OCI-LY7 (cell line): ENCODE data around the gene PMIS2. TPM values are rescaled to one million over a fixed set of nuclear protein-coding genes. Genes with fewer than 3 reads are reported as not detected.

ENCODE experiments used
- BruUV-seq: library from RNA; stranded (reverse); fragments of 400-500 nt; replicated peaks from 2 replicates; lab custom pipeline; 2021; lab: Mats Ljungman, UMichigan
- CTCF ChIA-PET: fragments of 300-600 bp; sonication (Branson Sonifier 250); formaldehyde crosslinking; loops from one replicate; lab custom pipeline; 2022; ENCODE audit warnings: antibody characterized with exemption; ENCODE audit not compliant: unreplicated experiment; lab: Charles Lee
- POLR2A ChIA-PET: fragments of 300-600 bp; sonication (Branson Sonifier 250); formaldehyde crosslinking; loops from one replicate; lab custom pipeline; 2022; ENCODE audit warnings: antibody characterized with exemption; lab: Charles Lee
- DNase-seq: peaks from one replicate; pipeline ENCODE4 v3.0.0-alpha.2; 2015; ENCODE audit warnings: low spot score
- H2AFZ ChIP-seq: fragments of 200-600 bp; sonication (generic), shearing (Covaris generic); 2 replicates; pipeline ENCODE4 v1.6.1; 2014; ENCODE audit warnings: mild to moderate bottlenecking, antibody characterized with exemption, low read length, moderate library complexity
- H3K27ac ChIP-seq: fragments of 200-600 bp; sonication (generic); 2 replicates; pipeline ENCODE4 v1.5.1; 2014; ENCODE audit warnings: mixed run types, low read depth, mild to moderate bottlenecking, moderate library complexity, low read length, inconsistent platforms; ENCODE audit not compliant: poor library complexity, severe bottlenecking
- H3K36me3 ChIP-seq: fragments of 200-600 bp; sonication (generic); 2 replicates; pipeline ENCODE4 v1.6.1; 2014; ENCODE audit warnings: mild to moderate bottlenecking, antibody characterized with exemption, low read length, moderate library complexity, mixed read lengths; ENCODE audit not compliant: insufficient read depth
- H3K4me1 ChIP-seq: fragments of 200-600 bp; sonication (generic); 2 replicates; pipeline ENCODE4 v1.5.1; 2014; ENCODE audit warnings: mild to moderate bottlenecking, low read length; ENCODE audit not compliant: insufficient read depth, poor library complexity, severe bottlenecking
- H3K4me2 ChIP-seq: fragments of 200-600 bp; sonication (generic); 2 replicates; pipeline ENCODE4 v1.6.1; 2014; ENCODE audit warnings: mild to moderate bottlenecking, low read length
- H3K4me3 ChIP-seq: fragments of 200-600 bp; sonication (generic); 2 replicates; pipeline ENCODE4 v1.5.1; 2014; ENCODE audit warnings: mild to moderate bottlenecking, low read depth, low read length; ENCODE audit not compliant: poor library complexity, severe bottlenecking
- H3K79me2 ChIP-seq: fragments of 200-600 bp; sonication (generic); 2 replicates; pipeline ENCODE4 v1.6.1; 2016; ENCODE audit warnings: low read depth, mild to moderate bottlenecking, low read length, moderate library complexity, mixed read lengths; ENCODE audit not compliant: insufficient read depth
- H3K9me2 ChIP-seq: fragments of 200-600 bp; sonication (generic); 2 replicates; pipeline ENCODE4 v1.6.1; 2016; ENCODE audit warnings: mild to moderate bottlenecking, low read length, mixed read lengths; ENCODE audit not compliant: insufficient read depth
- H3K9me3 ChIP-seq: fragments of 200-600 bp; sonication (generic); 2 replicates; pipeline ENCODE4 v1.6.1; 2014; ENCODE audit warnings: mild to moderate bottlenecking, mixed run types, low read length, mixed read lengths
- H4K20me1 ChIP-seq: fragments of 200-600 bp; sonication (generic); 2 replicates; pipeline ENCODE4 v1.6.1; 2014; ENCODE audit warnings: mild to moderate bottlenecking, antibody characterized with exemption, low read length, moderate library complexity, mixed read lengths; ENCODE audit not compliant: insufficient read depth
- EZH2phosphoT487 ChIP-seq: fragments of 200-600 bp; sonication (generic); IDR thresholded peaks from 2 replicates; pipeline ENCODE4 v1.6.1; 2018; ENCODE audit warnings: low read depth, borderline replicate concordance, mild to moderate bottlenecking, mixed run types, antibody characterized with exemption, low read length, moderate library complexity, mixed read lengths
- intact Hi-C: fragments of 100-400 bp; cut with micrococcal nuclease; formaldehyde crosslinking; loops from one replicate; pipeline ENCODE4 v1.10.0; 2022; ENCODE audit not compliant: unreplicated experiment
- total RNA-seq, 2 experiments: library from RNA; depleted of rRNA in 1 of 2; stranded (reverse); fragments of >200 nt in 1 of 2; shearing (Covaris generic) in 1 of 2; gene quantifications; 2 replicates each; pipeline ENCODE4 v1.2.3, GENCODE V29; 2014 to 2022
- TF ChIP-seq, protein P1 (sequence below): fragments of 200-600 bp; sonication (generic); conservative IDR thresholded peaks from 2 replicates; pipeline ENCODE4 v1.5.1; 2014; ENCODE audit warnings: mild to moderate bottlenecking, antibody characterized with exemption, low read length, moderate library complexity, mixed read lengths

Gene PMIS2
- total RNA-seq, 2 experiments from 2014 or later = not detected

DNA sequence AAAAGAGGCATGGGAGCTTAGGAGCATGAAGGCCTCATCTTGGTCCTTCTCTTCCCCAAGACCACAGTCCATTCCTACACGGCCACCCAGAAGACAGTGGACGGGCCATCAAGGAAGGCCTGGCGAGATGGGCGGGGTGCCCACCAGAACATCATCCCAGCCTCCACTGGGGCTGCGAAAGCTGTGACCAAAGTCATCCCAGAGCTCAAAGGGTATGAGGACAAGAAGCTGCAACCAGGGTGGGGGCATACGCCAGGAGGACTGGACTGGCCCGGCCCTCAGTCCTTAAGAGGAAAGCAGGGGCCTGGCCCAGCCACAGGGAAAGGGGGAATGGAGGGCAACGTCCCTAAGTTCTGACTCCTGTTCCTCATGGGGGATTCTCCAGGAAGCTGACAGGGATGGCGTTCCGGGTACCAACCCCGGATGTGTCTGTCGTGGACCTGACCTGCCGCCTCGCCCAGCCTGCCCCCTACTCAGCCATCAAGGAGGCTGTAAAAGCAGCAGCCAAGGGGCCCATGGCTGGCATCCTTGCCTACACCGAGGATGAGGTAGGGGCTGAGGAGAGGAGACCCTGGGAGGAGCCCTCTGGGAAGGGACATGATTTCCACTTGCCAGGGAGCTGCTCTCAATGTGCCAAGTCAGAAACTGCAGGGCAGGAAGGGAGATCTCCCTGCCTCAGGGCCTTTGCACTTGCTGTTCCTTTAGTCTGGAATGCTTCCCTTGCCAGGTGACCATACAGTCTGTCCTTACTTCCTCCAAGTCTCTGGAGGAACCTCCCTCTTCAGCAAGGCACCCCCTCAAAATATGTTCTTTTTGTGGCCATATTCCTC, 42.5 kb upstream of the PMIS2 start:
- TF ChIP-seq EZH2phosphoT487 = no peak
- TF ChIP-seq, protein P1, sequence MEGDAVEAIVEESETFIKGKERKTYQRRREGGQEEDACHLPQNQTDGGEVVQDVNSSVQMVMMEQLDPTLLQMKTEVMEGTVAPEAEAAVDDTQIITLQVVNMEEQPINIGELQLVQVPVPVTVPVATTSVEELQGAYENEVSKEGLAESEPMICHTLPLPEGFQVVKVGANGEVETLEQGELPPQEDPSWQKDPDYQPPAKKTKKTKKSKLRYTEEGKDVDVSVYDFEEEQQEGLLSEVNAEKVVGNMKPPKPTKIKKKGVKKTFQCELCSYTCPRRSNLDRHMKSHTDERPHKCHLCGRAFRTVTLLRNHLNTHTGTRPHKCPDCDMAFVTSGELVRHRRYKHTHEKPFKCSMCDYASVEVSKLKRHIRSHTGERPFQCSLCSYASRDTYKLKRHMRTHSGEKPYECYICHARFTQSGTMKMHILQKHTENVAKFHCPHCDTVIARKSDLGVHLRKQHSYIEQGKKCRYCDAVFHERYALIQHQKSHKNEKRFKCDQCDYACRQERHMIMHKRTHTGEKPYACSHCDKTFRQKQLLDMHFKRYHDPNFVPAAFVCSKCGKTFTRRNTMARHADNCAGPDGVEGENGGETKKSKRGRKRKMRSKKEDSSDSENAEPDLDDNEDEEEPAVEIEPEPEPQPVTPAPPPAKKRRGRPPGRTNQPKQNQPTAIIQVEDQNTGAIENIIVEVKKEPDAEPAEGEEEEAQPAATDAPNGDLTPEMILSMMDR = no peak

DNA sequence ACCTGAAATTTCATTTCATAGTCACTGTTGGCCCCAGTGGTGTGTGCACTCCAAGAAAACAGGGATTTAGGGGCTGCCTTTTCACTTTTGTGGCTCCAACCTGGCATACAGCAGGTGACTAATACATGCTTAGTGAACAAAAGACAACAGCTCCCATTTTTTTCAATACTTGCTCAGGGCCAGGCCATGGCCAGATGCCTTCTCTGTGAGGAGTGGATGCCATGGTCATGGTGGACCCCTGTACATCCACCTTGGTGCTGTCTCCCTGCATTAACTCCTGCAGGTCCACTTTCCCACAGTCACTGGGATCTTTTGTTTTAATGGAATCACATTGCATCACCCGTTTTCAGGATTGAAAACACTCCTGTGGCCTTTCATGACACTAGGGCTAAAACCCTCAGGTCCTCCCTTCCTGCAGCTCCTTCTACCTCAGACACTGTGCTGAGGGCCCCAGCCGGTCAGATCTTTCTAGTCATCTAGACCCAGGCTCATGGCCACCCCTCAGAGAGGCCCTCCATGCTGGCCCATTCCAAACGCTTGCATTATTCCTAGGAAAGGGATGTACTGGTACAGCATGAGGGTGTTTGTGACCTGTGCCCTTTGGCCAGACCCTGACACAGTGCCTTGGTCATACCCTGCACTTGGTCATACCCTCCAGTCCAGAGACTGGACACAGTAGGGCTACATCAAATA, 41.7 kb upstream of the PMIS2 start:
- intact Hi-C loops = no loop called here

More for the DNA sequence above, 42.5 kb upstream of the PMIS2 start:
- Histone ChIP-seq H3K27ac (no peak overlapping the region), H2AFZ (no peak overlapping the region), H3K36me3 (no peaks in the 10 kb centered on the region; the same call in 1 of the 2 replicates), H4K20me1 (no peaks in the 10 kb centered on the region), H3K4me2 (peak overlapping the region; percentile 94), H3K4me1 (peaks cover 33% of the 10 kb centered on the region), H3K9me2 (no peaks in the 10 kb centered on the region), H3K79me2 (peaks cover 17% of the 10 kb centered on the region; the same call in 1 of the 2 replicates), H3K4me3 (peak overlapping the region; percentile 80), H3K9me3 (no peaks in the 10 kb centered on the region)
- ChIA-PET POLR2A (interaction anchor here (1.3 kb wide), 1 partner anchor 105 kb away, joined by 3 read pairs; the partner anchor contains the start of gene COX6B1), CTCF (no interaction called here)
- no TSS peak for BruUV-seq
- intact Hi-C loops = no loop called here
- DNase-seq = no peak

More for the DNA sequence above, 41.7 kb upstream of the PMIS2 start:
- peak overlapping the region; percentile 80 for H3K4me3 ChIP-seq
- H3K9me2 ChIP-seq = no peaks in the 10 kb centered on the region
- BruUV-seq = no TSS peak
- H3K4me1 ChIP-seq = peaks cover 33% of the 10 kb centered on the region
- no peaks in the 10 kb centered on the region for H3K9me3 ChIP-seq
- no peaks in the 10 kb centered on the region for H4K20me1 ChIP-seq
- H3K36me3 ChIP-seq = no peaks in the 10 kb centered on the region; the same call in 1 of the 2 replicates
- H3K79me2 ChIP-seq = peaks cover 17% of the 10 kb centered on the region; the same call in 1 of the 2 replicates
- CTCF ChIA-PET = no interaction called here
- no peak overlapping the region; the same call in 1 of the 2 replicates for H2AFZ ChIP-seq
- H3K27ac ChIP-seq = no peak overlapping the region
- no peak for TF ChIP-seq EZH2phosphoT487
- TF ChIP-seq, protein P1 = no peak
- DNase-seq = no peak
- H3K4me2 ChIP-seq = peak overlapping the region; percentile 94
- POLR2A ChIA-PET = interaction anchor here (0.6 to 1.3 kb wide), 2 partner anchors 62 to 104 kb away, joined by 3 read pairs; partner anchors contain the start of gene COX6B1
